Activated T-cell treated with anti-CD3 and anti-CD28 coated beads, Interleukin-2, amount 50 U/mL, for 4 hours (primary cell): ENCODE results near the gene COPE. TPM values are rescaled to one million over a fixed set of nuclear protein-coding genes. Genes with fewer than 3 reads are reported as not detected.
"Not testable (repeated sequence)": the region's sequence is repeated elsewhere in the genome, so short reads cannot be mapped to it uniquely, and the experiment has no call there.

Experiments used
- ATAC-seq, 2 donors: fragments of 200-7000 bp; cut with Tn5 transposase; one replicate each; pipeline ENCODE4 v1.10.0; 2021
- DNase-seq: peaks from one replicate; pipeline ENCODE4 v3.0.0-alpha.2; 2020
- H3K27me3 Mint-ChIP-seq: one replicate; pipeline ENCODE4 v1.8.0; 2021; ENCODE audit warnings: low read depth, mixed read lengths
- H3K36me3 Mint-ChIP-seq: one replicate; pipeline ENCODE4 v1.8.0; 2022; ENCODE audit warnings: mixed read lengths; ENCODE audit not compliant: insufficient read depth
- H3K4me1 Mint-ChIP-seq: one replicate; pipeline ENCODE4 v1.8.0; 2021; ENCODE audit warnings: low read depth, mixed read lengths
- H3K4me3 Mint-ChIP-seq: one replicate; pipeline ENCODE4 v1.8.0; 2021; ENCODE audit warnings: mild to moderate bottlenecking, moderate library complexity, mixed read lengths
- H3K9me3 Mint-ChIP-seq: one replicate; pipeline ENCODE4 v1.8.0; 2021; ENCODE audit warnings: mixed read lengths
- total RNA-seq, 3 donors: library from RNA; stranded (reverse); gene quantifications; one replicate each; pipeline ENCODE4 v1.2.1, GENCODE V29; 2021

The COPE gene
- total RNA-seq, 3 donors from 2014 or later = 258 to 293 (median 270) TPM

DNA sequence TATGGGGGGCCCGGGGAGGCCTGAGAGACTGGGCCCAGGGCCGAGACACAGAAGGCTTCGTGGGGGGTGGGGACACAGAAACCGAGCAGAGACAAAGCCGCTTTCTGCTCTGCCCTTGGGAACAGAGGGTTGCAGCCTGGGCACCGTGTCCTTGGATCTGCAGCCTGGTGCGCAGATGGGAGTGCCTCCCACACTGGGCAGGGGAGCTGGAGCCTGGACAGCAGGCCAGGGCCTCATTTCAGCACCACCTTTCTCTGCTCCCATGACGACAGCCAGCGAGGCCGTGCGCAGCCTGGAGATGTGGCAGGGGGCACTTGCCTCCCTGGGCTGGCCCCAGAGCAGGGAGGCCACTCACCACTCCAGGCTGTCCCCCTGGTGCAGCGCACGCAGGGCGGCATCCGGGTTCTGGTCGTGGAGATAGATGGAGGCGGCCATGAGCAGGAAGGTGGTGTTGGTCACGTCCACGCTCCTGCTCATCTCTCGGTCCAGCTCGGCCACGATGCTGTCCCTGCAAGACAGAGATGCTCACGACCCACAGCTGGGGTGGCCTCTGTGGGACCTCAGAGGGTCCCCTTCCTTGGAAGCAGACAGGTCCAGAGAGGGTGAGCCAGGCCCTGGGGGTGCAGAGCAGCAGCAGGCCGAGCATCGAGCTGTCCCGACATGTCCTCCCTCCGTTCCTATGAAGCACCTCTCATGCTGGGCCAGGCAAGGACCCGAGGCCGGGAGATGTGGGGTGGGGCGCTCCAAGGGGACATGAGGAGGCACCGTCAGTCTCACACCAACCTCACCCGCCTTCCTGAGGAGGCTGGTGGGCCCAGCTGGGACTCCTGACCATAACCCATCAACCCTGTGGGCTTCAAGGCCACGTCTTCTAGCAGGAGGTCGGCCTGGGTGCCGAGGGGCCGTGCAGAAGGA, 12.3 kb downstream of the COPE start:
- H3K36me3 Mint-ChIP-seq = peaks cover 17% of the 10 kb centered on the region
- no peaks in the 10 kb centered on the region for H3K9me3 Mint-ChIP-seq
- no peak for DNase-seq
- no peak overlapping the region for H3K4me3 Mint-ChIP-seq
- no peak for ATAC-seq
- H3K4me1 Mint-ChIP-seq = no peaks in the 10 kb centered on the region
- H3K27me3 Mint-ChIP-seq = no peaks in the 10 kb centered on the region

DNA sequence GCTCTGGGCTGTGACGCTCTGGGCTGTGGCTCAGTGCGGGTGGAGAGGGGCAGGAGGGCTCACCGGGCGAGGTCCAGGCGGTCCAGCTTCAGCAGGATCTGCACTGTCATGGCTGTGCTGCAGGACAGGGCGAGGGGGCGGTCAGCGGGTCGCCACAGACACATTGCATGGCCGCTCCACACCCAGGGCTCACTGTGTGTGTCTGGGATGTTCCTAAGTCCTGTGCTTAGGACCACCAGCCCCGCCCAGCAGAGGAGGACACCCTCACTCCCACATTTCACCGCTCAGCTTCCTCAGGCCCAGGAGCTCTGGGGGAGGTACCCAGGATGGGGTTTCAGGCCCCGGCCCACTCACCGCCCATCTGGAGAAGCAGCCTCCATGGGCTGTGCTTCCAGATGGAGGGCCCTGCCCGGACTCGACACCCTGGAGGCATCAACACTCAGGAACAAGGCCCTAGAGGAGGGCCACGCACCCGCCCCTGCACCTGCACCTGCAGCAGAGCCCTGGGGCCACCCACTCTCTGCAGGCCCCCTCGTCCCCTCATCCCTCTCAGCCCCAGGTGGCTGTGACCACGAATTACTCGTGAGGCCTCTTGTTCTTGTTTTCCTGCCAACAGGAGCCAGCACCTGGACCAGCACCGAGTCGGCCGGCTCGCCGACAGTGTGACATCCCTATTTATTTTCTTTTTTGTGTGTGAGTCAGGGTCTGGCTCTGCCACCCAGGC, 13.5 kb downstream of the COPE start:
- no peaks in the 10 kb centered on the region for H3K27me3 Mint-ChIP-seq
- ATAC-seq (no peak), DNase-seq (no peak)
- no peak overlapping the region for H3K4me3 Mint-ChIP-seq
- no peaks in the 10 kb centered on the region for H3K9me3 Mint-ChIP-seq
- H3K4me1 Mint-ChIP-seq = no peaks in the 10 kb centered on the region
- peaks cover 18% of the 10 kb centered on the region for H3K36me3 Mint-ChIP-seq

DNA sequence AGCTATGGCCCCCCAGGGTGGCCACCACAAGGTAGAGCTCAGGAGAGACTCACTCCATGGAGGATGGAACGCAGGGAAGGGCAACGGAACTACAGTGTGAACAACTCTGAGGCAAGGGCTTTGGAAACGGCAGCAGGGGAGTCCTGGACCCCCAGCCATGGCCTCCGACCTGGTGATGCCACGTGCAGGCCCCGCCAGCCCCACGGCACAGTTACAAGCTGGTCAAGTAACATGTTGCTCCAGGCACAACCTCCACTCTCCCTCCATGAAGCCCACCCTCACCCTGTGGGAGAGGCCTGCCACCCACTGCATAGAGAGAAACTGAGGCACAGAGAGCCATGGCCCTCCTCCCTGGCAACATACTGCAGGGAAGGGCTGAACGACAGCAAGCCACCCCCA, 14.1 kb downstream of the COPE start:
- H3K9me3 Mint-ChIP-seq = no peaks in the 10 kb centered on the region
- peaks cover 21% of the 10 kb centered on the region for H3K36me3 Mint-ChIP-seq
- no peaks in the 10 kb centered on the region for H3K27me3 Mint-ChIP-seq
- no peak overlapping the region for H3K4me3 Mint-ChIP-seq
- ATAC-seq = no peak
- no peak for DNase-seq
- H3K4me1 Mint-ChIP-seq = no peaks in the 10 kb centered on the region

DNA sequence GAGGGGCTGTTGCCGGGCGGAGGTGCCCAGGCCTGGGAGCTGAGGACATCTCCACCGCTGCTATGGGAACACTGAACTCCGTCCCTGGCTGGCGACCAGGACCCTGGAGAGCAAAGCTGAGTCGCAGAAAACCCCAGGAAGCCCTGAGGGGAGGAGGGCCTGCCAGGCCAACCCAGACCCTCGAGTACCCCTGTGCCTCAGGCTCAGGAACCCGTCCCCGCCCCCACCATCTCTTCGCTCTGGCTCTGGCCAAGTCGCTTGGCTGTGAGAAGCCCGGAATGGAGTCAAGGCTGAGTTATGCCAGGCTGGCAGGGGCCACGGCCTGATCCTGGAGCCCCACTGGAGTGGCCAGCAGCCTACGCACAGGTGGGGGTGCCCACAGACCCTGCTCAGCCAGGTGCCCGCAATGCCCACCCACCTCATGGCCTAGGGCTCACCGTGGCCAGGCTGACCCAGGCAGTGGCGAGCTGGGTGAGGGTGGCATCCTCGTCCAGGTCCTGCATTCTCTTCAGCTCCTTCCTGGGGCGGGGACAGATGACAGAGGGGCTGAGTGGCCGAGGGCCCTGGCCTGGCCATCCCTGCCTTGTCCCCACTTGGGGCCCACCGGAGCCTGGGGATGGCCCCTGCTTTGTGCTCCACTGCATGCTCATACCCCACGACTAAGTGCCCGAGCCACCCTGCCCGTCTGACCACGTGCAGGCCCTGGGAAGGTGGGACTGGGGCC, 14.7 kb downstream of the COPE start:
- H3K4me3 Mint-ChIP-seq = no peak overlapping the region
- peaks cover 18% of the 10 kb centered on the region for H3K36me3 Mint-ChIP-seq
- no peak for DNase-seq
- H3K4me1 Mint-ChIP-seq = no peaks in the 10 kb centered on the region
- H3K9me3 Mint-ChIP-seq = no peaks in the 10 kb centered on the region
- no peak for ATAC-seq
- no peaks in the 10 kb centered on the region for H3K27me3 Mint-ChIP-seq

DNA sequence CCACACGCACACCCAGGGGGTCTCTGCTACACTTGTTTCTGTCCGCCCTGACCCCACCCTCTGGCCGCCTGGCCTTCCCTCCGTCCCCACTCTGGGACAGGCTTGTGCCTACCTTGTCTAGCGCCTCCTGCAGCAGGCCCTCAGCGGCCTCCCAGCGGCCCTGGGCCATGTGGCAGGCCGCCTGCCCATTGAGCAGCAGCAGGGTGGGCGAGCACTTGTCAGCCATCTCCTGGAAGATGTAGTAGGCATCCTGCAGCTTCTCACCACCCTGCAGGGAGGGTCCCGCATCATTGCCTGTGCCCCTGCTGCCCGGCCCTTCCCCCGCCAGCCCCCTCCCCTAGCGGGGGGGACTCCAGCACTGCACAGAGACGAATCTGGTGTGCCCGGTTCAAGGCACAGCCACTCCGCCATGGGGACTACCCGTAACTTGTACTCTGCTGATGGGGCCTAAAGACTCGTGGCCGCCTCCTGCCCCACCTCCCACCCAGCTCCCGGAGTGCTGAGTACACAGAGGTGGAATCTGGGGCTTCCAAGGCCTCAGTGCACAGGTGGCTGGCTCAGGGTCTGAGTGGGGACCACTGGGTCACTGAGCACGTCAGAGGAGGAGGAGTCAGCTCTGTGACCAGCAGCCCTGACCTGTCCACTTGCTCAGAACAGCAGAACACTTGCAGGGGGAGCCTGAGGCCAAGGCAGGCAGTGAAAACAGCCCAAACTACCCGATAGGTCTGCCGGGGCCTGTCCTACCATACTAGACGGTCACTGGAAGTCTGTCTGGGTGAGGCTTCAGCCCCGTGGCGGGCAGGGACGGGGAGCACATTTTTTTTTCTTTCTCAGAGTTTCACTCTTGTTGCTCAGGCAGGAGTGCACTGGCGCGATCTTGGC, 15.8 kb downstream of the COPE start:
- Mint-ChIP-seq H3K27me3 (no peaks in the 10 kb centered on the region), H3K9me3 (no peaks in the 10 kb centered on the region), H3K36me3 (peaks cover 17% of the 10 kb centered on the region), H3K4me3 (no peak overlapping the region), H3K4me1 (no peaks in the 10 kb centered on the region)
- no peak for DNase-seq
- no peak for ATAC-seq

DNA sequence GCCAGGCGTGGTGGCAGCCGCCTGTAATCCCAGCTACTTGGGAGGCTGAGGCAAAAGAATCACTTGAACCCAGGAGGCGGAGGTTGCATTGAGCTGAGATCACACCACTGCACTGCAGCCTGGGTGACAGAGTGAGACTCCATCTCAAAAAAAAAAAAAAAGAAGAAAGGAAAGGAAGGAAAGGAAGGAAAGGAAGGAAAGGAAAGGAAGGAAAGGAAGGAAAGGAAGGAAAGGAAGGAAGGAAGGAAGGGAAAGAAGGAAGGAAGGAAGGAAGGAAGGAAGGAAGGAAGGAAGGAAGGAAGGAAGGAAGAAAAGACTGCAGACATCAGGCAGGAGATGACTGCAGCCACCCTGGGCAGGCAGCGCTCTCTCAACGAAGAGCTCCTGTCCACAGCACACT, 16.7 kb downstream of the COPE start:
- H3K36me3 Mint-ChIP-seq = peaks cover 17% of the 10 kb centered on the region
- not testable (repeated sequence) for H3K9me3 Mint-ChIP-seq, H3K27me3 Mint-ChIP-seq, H3K4me1 Mint-ChIP-seq, DNase-seq, H3K4me3 Mint-ChIP-seq, ATAC-seq

DNA sequence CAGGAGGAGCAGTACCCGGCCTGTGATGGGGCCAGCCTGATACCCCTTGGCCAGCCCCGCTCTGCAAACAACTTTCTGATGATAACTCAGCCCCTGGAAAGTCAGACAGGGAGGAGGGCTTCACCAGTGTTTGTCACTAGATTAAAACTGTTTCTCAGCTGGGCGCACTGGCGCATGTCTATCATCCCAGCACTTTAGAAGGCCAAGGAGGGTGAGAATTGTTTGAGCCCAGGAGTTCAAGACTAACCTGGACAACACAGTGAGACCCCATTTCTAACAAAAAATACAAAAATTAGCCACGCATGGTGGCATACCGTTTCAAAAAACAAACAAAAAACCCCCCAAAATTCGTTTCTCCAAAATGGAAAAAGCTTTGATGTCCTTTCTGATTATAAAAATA, 17.7 kb downstream of the COPE start:
- H3K27me3 Mint-ChIP-seq = peaks cover 13% of the 10 kb centered on the region
- no peaks in the 10 kb centered on the region for H3K9me3 Mint-ChIP-seq
- DNase-seq (no peak), ATAC-seq (no peak)
- peaks cover 6% of the 10 kb centered on the region for H3K4me1 Mint-ChIP-seq
- peaks cover 17% of the 10 kb centered on the region for H3K36me3 Mint-ChIP-seq
- H3K4me3 Mint-ChIP-seq = no peak overlapping the region

DNA sequence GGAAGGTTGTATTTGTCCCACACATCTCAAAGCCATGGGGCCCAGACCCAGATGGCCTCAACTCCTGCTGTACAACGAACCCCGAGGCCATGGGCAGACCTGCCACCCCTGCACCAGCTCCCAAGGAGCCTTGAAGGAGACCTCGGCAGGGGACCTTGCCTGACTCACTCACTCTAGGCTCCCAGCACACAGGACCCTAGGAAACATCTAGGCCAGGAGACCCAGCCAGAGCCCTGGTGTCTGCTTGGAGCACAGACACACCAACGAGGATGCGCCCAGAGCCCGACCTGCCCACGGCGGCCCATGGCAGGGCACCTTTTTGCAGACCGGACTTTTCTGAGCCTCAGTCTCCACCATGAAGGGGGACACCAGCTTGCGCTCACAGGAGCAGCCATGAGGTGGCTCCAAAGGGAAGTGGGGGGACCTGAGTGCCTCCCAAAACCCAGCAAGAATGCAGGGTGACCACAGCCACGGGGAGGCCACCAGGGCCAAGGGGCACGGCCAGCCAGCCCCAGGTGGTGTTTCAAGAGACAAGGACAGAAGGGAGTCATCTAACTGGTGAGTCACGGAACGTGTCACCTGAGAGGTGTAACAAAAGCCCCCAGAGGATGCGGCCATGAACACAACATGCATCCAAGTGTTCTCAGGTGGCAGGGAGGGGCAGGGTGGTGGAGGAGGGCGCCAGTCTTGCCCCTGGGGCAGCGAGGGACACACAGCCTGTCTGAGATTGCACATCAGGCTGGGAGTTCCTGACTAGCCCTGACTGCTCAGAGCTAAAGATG, 18.3 kb downstream of the COPE start:
- H3K27me3 Mint-ChIP-seq = peaks cover 15% of the 10 kb centered on the region
- no peaks in the 10 kb centered on the region for H3K9me3 Mint-ChIP-seq
- ATAC-seq (no peak), DNase-seq (no peak)
- H3K36me3 Mint-ChIP-seq = peaks cover 14% of the 10 kb centered on the region
- H3K4me1 Mint-ChIP-seq = peaks cover 7% of the 10 kb centered on the region
- no peak overlapping the region for H3K4me3 Mint-ChIP-seq

DNA sequence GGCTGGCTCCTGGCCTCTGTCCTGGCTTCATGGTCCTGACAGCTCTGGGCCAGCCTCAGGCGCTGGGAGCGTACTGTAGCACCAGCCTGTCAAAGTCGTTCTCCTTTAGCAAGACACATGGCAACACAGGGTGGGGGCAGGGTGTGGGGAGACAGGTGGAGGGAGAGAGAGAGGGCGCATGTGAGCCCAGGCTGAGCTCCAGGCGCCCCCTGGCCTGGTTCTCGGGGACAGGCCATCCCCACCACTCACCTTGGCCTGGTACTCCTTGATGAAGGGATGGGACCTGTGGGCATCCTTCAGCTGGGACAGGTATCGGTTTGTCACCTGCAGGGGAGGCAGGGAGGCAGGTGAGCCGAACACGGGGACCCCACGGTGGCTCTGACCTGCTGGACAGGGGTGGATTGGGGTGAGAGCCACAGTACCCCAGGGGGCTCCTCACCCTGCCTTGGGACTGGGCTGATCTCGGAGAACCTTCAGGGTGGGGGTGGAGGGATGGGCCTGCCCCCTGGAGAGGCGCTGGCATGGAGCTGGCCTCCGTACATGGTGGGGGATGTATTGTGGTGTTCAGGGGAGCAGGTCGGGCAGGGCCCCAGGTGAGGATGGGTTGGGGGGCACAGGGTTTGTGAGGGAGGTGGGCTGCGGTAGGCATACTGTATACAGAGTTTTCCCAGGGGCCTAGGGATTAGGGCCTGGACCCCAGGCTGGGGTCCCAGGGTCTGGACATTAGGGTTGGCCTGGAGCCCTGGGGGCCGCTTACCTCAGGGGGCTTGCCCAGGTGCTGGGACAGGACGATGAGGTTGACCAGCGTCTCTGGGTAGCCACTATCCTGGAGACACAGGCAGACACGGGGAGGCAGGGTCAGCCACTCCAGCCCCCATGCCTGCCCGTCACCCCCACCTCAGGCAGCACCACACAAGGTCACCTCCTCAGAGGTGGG, 19.3 kb downstream of the COPE start:
- ATAC-seq = no peak
- Mint-ChIP-seq H3K27me3 (peaks cover 18% of the 10 kb centered on the region), H3K4me1 (peaks cover 9% of the 10 kb centered on the region), H3K4me3 (no peak overlapping the region), H3K36me3 (peaks cover 4% of the 10 kb centered on the region), H3K9me3 (no peaks in the 10 kb centered on the region)
- DNase-seq = no peak

DNA sequence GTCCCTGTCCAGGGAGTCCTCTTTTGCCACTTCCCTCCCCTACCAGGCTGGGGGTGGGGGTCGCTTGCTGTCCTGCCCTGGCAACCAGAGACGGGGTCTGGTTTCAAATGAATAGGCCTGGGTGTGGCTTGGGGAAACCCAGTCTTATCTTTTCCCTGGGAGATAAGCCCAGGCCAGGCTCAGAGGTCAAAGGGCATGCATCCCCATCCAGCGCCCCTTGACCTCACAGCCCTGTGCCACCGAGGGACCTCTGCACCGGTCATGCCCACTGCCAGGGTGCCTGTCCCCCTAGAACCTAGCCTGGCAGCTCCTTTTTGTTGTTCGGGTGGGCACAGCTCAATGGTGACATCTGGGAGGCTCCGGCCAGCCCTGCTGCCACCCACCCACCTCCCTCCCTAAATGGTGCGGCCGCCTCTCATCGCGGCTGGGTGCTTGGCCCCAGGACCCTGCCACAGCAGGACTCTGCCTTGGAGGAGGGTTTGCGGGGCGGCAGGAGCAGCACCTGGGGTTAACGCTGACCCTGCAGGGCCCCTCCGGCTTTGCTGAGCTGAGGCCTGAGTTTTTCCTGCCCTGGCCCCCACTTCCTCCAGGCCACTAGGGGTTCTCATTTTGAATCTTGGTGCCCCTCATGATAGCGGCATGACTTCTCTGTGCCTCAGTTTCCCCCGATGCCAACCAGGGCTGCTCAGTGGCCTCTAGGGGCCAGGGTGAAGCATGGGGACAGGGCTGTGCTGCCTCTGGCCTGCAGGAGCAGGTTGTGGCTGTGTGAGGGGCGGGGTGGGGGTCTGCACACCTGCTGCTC, 20.4 kb downstream of the COPE start:
- Mint-ChIP-seq H3K9me3 (no peaks in the 10 kb centered on the region), H3K4me3 (no peak overlapping the region), H3K36me3 (peaks cover 4% of the 10 kb centered on the region), H3K4me1 (peaks cover 9% of the 10 kb centered on the region), H3K27me3 (peaks cover 23% of the 10 kb centered on the region)
- ATAC-seq = no peak
- no peak for DNase-seq

DNA sequence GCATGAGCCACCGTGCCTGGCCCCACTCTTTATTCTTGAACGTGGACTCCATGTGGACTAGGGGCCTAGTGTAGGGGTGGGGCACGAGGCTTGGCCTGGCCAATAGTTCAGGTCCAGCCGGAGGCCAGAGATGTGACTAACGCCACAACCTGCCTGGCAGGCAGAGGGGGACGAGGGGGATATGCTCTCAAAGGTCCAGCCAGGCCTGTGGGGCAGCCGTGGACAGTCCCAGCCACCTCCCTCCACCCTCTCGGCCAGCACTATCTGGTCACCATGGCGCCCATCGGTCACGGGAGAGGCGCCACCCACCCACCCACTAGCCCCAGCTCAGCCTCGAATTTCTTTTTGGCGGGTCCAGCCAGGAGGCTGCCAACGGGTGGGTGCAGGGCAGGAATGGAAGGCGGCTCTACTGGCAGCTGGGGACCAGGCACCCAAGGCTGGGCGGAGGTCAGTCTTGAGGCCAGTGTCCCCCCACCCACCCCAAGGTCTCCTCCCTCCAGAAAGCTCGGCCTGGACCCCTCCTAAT, 21.0 kb downstream of the COPE start:
- Mint-ChIP-seq H3K9me3 (no peaks in the 10 kb centered on the region), H3K36me3 (peaks cover 4% of the 10 kb centered on the region), H3K4me1 (peaks cover 9% of the 10 kb centered on the region), H3K4me3 (no peak overlapping the region), H3K27me3 (peaks cover 27% of the 10 kb centered on the region)
- no peak for DNase-seq
- no peak for ATAC-seq
